Measurements from ENCODE around the gene S100A7. TPM values are rescaled to one million over a fixed set of nuclear protein-coding genes. Genes with fewer than 3 reads are reported as not detected.

The S100A7 gene
- total and polyA plus RNA-seq, 2 of the 4 experiments (the other 2 are of a cell fraction) = not detected

GRCh38 chr1:153487707-153488106 lies 27.3 kb upstream of the S100A7 start:
- POLR2A ChIA-PET (ENCODE audit: unreplicated experiment) = interaction anchor here (0.5 kb wide), 1 partner anchor 9 kb away, joined by 3 read pairs; no protein-coding TSS in a partner anchor
- Histone ChIP-seq H2AK5ac (ENCODE audit: low read depth, low read length) (no peak overlapping the region), H2BK15ac (ENCODE audit: low read depth, low read length) (no peak overlapping the region), H3K4me2 (ENCODE audit: low read depth, low read length) (no peak overlapping the region), H2AFZ (replicated peaks; ENCODE audit: low read length, poor library complexity) (no peak overlapping the region), H3K4me3 (ENCODE audit: insufficient read depth, low read depth, low read length) (no peak overlapping the region), H4K20me1 (ENCODE audit: insufficient read depth, low read length) (peaks cover 3% of the 10 kb centered on the region), H3K9ac (ENCODE audit: low read depth, low read length) (no peak overlapping the region), H3K27me3 (ENCODE audit: control insufficient read depth, insufficient read depth, low read length) (peaks cover 24% of the 10 kb centered on the region), H3K23ac (ENCODE audit: low read depth, low read length) (no peak overlapping the region), H2AK9ac (replicated peaks; ENCODE audit: low read depth, low read length, poor library complexity) (no peak overlapping the region), H2BK20ac (ENCODE audit: low read depth, low read length) (no peak overlapping the region), H3K14ac (replicated peaks; ENCODE audit: low read depth, low read length) (no peak overlapping the region), H3K18ac (ENCODE audit: low read depth, low read length) (no peak overlapping the region), H4K5ac (ENCODE audit: low read depth, low read length) (no peak overlapping the region), H2BK120ac (ENCODE audit: low read depth, low read length) (no peak overlapping the region), H3K79me1 (ENCODE audit: low read depth in 1 of 2, low read length in 2 of 2) (no peaks in the 10 kb centered on the region), H3K27ac (ENCODE audit: insufficient read depth, low read length) (no peak overlapping the region), H3K9me3 (ENCODE audit: control insufficient read depth, insufficient read depth, low read length) (no peaks in the 10 kb centered on the region), H2BK5ac (ENCODE audit: low read depth, low read length, poor library complexity, severe bottlenecking) (no peak overlapping the region), H3K4ac (ENCODE audit: low read depth, low read length) (no peak overlapping the region), H3K36me3 (ENCODE audit: control insufficient read depth, insufficient read depth, low read length) (no peaks in the 10 kb centered on the region), H3K56ac (ENCODE audit: extremely low read depth, insufficient read depth, low read length) (no peak overlapping the region), H3K4me1 (ENCODE audit: control insufficient read depth, insufficient read depth, low read length) (peaks cover 5% of the 10 kb centered on the region; the same call in 1 of the 2 replicates), H4K91ac (ENCODE audit: insufficient read depth, low read depth, low read length) (no peak overlapping the region), H4K8ac (ENCODE audit: low read depth in 2 of 2, low read length in 2 of 2) (no peak overlapping the region), H3K9me1 (ENCODE audit: insufficient read depth, low read length) (peaks cover 8% of the 10 kb centered on the region; the same call in 1 of the 2 replicates)
- in situ Hi-C loops (cut with MboI; ENCODE audit: low sequenced_read_pairs) (no loop called here), dilution Hi-C loops (cut with HindIII; ENCODE audit: low sequenced_read_pairs, unreplicated experiment) (no loop called here), intact Hi-C loops (cut with micrococcal nuclease) (no loop called here)
- CTCF ChIA-PET = interaction anchor here (0.7 kb wide), 1 partner anchor 21 kb away, joined by 3 read pairs; no protein-coding TSS in a partner anchor
- no TSS peak for BruUV-seq (replicated peaks)
- ATAC-seq (ENCODE audit: low read depth) = no peak
- no CpG with 5 or more reads among the region's 2 CpGs for WGBS, 2 experiments (ENCODE audit: extremely low coverage in 2 of 2, insufficient read length in 1 of 2)
- TF ChIP-seq CTCF (conservative IDR thresholded peaks at IDR 0.05; ENCODE audit: low read depth, low read length) (no peak), CHD1 (IDR thresholded peaks at IDR 0.05; ENCODE audit: low read depth, low read length) (no peak), CEBPB (IDR thresholded peaks at IDR 0.05; ENCODE audit: low read depth, low read length) (no peak), ELK1 (IDR thresholded peaks at IDR 0.05; ENCODE audit: borderline replicate concordance, low read depth, low read length) (no peak), RCOR1 (IDR thresholded peaks at IDR 0.05; ENCODE audit: insufficient replicate concordance, low read length) (no peak), USF2 (IDR thresholded peaks at IDR 0.05; ENCODE audit: low read depth, low read length) (no peak)
- DNase-seq = no peak

Data from IMR-90 (cell line).